ENCODE measurements around the gene CYP2A6. TPM values are rescaled to one million over a fixed set of nuclear protein-coding genes. Genes with fewer than 3 reads are reported as not detected.
A peak's percentile ranks its signal among the peaks of the same experiment; 100 is the strongest.
"Not testable (repeated sequence)": the region's sequence is repeated elsewhere in the genome, so short reads cannot be mapped to it uniquely, and the experiment has no call there.

The CYP2A6 gene
- total RNA-seq, 1 donor from 2014 or later, result not detected

- not testable (repeated sequence) for DNase-seq (ENCODE audit: low read depth)
Measured at GRCh38 chr19:40846722-40847121, 3.5 kb downstream of the CYP2A6 start.

- not testable (repeated sequence) for DNase-seq (ENCODE audit: low read depth)
Measured at GRCh38 chr19:40843653-40844052, 6.6 kb downstream of the CYP2A6 start.

- DNase-seq (ENCODE audit: low read depth), result not testable (repeated sequence)
Measured at GRCh38 chr19:40842997-40843652, 7.1 kb downstream of the CYP2A6 start.

- not testable (repeated sequence) for DNase-seq (ENCODE audit: low read depth)
Measured at GRCh38 chr19:40842012-40842411, 8.2 kb downstream of the CYP2A6 start.

GRCh38 chr19:40838477-40838876 lies 11.8 kb downstream of the CYP2A6 start:
- not testable (repeated sequence) for DNase-seq (ENCODE audit: low read depth)

- DNase-seq (ENCODE audit: low read depth), result no peak
Measured at GRCh38 chr19:40836754-40837429, 13.4 kb downstream of the CYP2A6 start.

- not testable (repeated sequence) for DNase-seq (ENCODE audit: low read depth)
Measured at GRCh38 chr19:40833728-40834533, 16.3 kb downstream of the CYP2A6 start.

- DNase-seq (ENCODE audit: low read depth), result not testable (repeated sequence)
Measured at GRCh38 chr19:40832431-40832790, 17.8 kb downstream of the CYP2A6 start.

GRCh38 chr19:40831502-40832430 lies 18.5 kb downstream of the CYP2A6 start:
- DNase-seq (ENCODE audit: low read depth), result peak; percentile 92

GRCh38 chr19:40830741-40831140 lies 19.5 kb downstream of the CYP2A6 start:
- not testable (repeated sequence) for DNase-seq (ENCODE audit: low read depth)

GRCh38 chr19:40829205-40829604 lies 21.0 kb downstream of the CYP2A6 start:
- no peak for DNase-seq (ENCODE audit: low read depth)

- no peak for DNase-seq (ENCODE audit: low read depth)
Measured at GRCh38 chr19:40827386-40828247, 22.6 kb downstream of the CYP2A6 start.

- not testable (repeated sequence) for DNase-seq (ENCODE audit: low read depth)
Measured at GRCh38 chr19:40826699-40827385, 23.4 kb downstream of the CYP2A6 start.

- DNase-seq (ENCODE audit: low read depth), result not testable (repeated sequence)
Measured at GRCh38 chr19:40826312-40826698, 23.9 kb downstream of the CYP2A6 start.

GRCh38 chr19:40825460-40826095 lies 24.7 kb downstream of the CYP2A6 start:
- not testable (repeated sequence) for DNase-seq (ENCODE audit: low read depth)

GRCh38 chr19:40824916-40825315 lies 25.3 kb downstream of the CYP2A6 start:
- not testable (repeated sequence) for DNase-seq (ENCODE audit: low read depth)

- DNase-seq (ENCODE audit: low read depth), result not testable (repeated sequence)
Measured at GRCh38 chr19:40822704-40823553, 27.3 kb downstream of the CYP2A6 start.

- no peak for DNase-seq (ENCODE audit: low read depth)
Measured at GRCh38 chr19:40822161-40822560, 28.1 kb downstream of the CYP2A6 start.
